Fibroblast of lung (primary cell): ENCODE results near the gene EXOC3L2. TPM values are rescaled to one million over a fixed set of nuclear protein-coding genes. Genes with fewer than 3 reads are reported as not detected.

Experiments used
- DNase-seq, 2 donors: peaks; one replicate each; pipeline versions ENCODE4 v3.0.0 to v3.0.0-alpha.2; 2010; ENCODE audit warnings: low read depth in 2 of 2
- H2AFZ ChIP-seq: 2 replicates; pipeline ENCODE4 v1.5.1; 2012; ENCODE audit warnings: low read length, control low read depth, inconsistent platforms
- H3K27ac ChIP-seq: 2 replicates; pipeline ENCODE4 v1.5.1; 2011; ENCODE audit warnings: low read length, control low read depth; ENCODE audit not compliant: insufficient read depth
- H3K27me3 ChIP-seq: 2 replicates; pipeline ENCODE4 v1.5.1; 2011; ENCODE audit warnings: mild to moderate bottlenecking, low read length; ENCODE audit not compliant: control insufficient read depth, insufficient read depth
- H3K36me3 ChIP-seq: 2 replicates; pipeline ENCODE4 v1.5.1; 2011; ENCODE audit warnings: low read length; ENCODE audit not compliant: control insufficient read depth, insufficient read depth
- H3K4me1 ChIP-seq: 2 replicates; pipeline ENCODE4 v1.5.1; 2011; ENCODE audit warnings: low read length; ENCODE audit not compliant: control insufficient read depth, insufficient read depth; ENCODE audit errors: extremely low read depth
- H3K4me2 ChIP-seq: 2 replicates; pipeline ENCODE4 v1.5.1; 2011; ENCODE audit warnings: low read length, control low read depth; ENCODE audit not compliant: insufficient read depth; ENCODE audit errors: extremely low read depth
- H3K4me3 ChIP-seq, 4 experiments: fragments of 200-600 bp in 1 of 4; sonication (generic) in 1 of 4; replicated peaks in 1 of 4; 2 replicates each; pipeline ENCODE4 v1.5.1; 2011 to 2016; ENCODE audit warnings: low read length in 4 of 4, low read depth in 3 of 4, mild to moderate bottlenecking in 3 of 4, control low read depth in 2 of 4, inconsistent platforms in 1 of 4, mixed read lengths in 1 of 4; ENCODE audit not compliant: insufficient read depth in 1 of 4; ENCODE audit errors: control extremely low read depth in 1 of 4
- H3K79me2 ChIP-seq: 2 replicates; pipeline ENCODE4 v1.5.1; 2012; ENCODE audit warnings: mild to moderate bottlenecking, low read length, inconsistent platforms; ENCODE audit not compliant: control insufficient read depth, insufficient read depth
- H3K9ac ChIP-seq: 2 replicates; pipeline ENCODE4 v1.5.1; 2011; ENCODE audit warnings: mild to moderate bottlenecking, low read length, control low read depth; ENCODE audit not compliant: insufficient read depth
- H3K9me3 ChIP-seq: 2 replicates; pipeline ENCODE4 v1.5.1; 2012; ENCODE audit warnings: low read depth, low read length; ENCODE audit not compliant: control insufficient read depth, insufficient read depth
- H4K20me1 ChIP-seq: 2 replicates; pipeline ENCODE4 v1.5.1; 2011; ENCODE audit warnings: low read length; ENCODE audit not compliant: control insufficient read depth, insufficient read depth; ENCODE audit errors: extremely low read depth
- CTCF ChIP-seq, 2 donors: IDR thresholded peaks in 1 of 2; conservative IDR thresholded peaks in 1 of 2; 1 replicate in 1 of 2; 2 replicates in 1 of 2; pipeline ENCODE4 v1.5.1; 2011 to 2012; ENCODE audit warnings: low read length in 2 of 2, control low read depth in 1 of 2, inconsistent platforms in 1 of 2, low read depth in 1 of 2, mild to moderate bottlenecking in 1 of 2
- EZH2 ChIP-seq: IDR thresholded peaks from 2 replicates; pipeline ENCODE4 v1.5.1; 2012; ENCODE audit warnings: low read length, control low read depth, mild to moderate bottlenecking; ENCODE audit errors: missing control alignments
- polyA plus RNA-seq, 2 donors: library from polyadenylated mRNA; depleted of rRNA in 1 of 2; stranded (reverse) in 1 of 2; unstranded in 1 of 2; fragments of >200 nt; gene quantifications; 2 replicates each; pipeline ENCODE4 v1.2.1, GENCODE V29; 2011 to 2012; ENCODE audit warnings: missing spikeins in 1 of 2
- total RNA-seq: library from RNA; depleted of rRNA; stranded (reverse); fragments of >200 nt; gene quantifications from 2 replicates; pipeline ENCODE4 v1.2.1, GENCODE V29; 2014

Gene EXOC3L2
- total and polyA plus RNA-seq, 2 donors (not counting 1 experiment from before 2014, with no cell fraction given), result not detected

DNA sequence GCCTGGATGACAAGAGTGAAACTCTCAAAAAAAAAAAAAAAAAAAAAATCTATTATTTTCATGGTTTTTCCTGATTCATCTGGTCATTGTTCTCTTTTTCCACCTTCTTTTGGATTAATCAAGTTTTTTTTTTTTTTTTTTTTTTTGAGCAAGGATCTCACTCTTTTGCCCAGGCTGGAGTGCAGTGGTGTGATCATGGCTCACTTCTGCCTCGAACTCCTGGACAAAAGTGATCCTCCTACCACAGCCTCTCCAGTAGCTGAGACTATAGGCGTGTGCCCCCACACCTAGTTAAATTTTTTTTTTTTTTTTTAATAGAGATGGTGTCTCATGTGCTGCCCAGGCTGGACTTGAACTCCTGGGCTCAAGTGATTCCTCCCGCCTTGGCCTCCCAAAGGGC, 38.9 kb downstream of the EXOC3L2 start:
- H3K4me2 ChIP-seq, result no peak overlapping the region
- H3K27ac ChIP-seq, result no peak overlapping the region
- no peak for DNase-seq
- H3K4me3 ChIP-seq, result no peak overlapping the region
- H3K79me2 ChIP-seq, result no peaks in the 10 kb centered on the region
- H3K9me3 ChIP-seq, result no peaks in the 10 kb centered on the region
- no peaks in the 10 kb centered on the region for H3K36me3 ChIP-seq
- H3K27me3 ChIP-seq, result no peaks in the 10 kb centered on the region
- H3K9ac ChIP-seq, result no peak overlapping the region
- H4K20me1 ChIP-seq, result no peaks in the 10 kb centered on the region
- TF ChIP-seq EZH2, result no peak
- no peak for TF ChIP-seq CTCF (conservative IDR thresholded peaks at IDR 0.05 in 1 of 2, IDR thresholded peaks at IDR 0.05 in 1 of 2; ENCODE audit: low read depth in 1 of 2, low read length in 2 of 2)
- H3K4me1 ChIP-seq, result no peaks in the 10 kb centered on the region
- no peak overlapping the region for H2AFZ ChIP-seq

- H3K4me1 ChIP-seq, result no peaks in the 10 kb centered on the region
- no peaks in the 10 kb centered on the region for H3K27me3 ChIP-seq
- H3K9ac ChIP-seq, result no peak overlapping the region
- no peaks in the 10 kb centered on the region for H3K36me3 ChIP-seq
- H3K79me2 ChIP-seq, result no peaks in the 10 kb centered on the region
- TF ChIP-seq EZH2, result no peak
- TF ChIP-seq CTCF (conservative IDR thresholded peaks at IDR 0.05 in 1 of 2, IDR thresholded peaks at IDR 0.05 in 1 of 2; ENCODE audit: low read depth in 1 of 2, low read length in 2 of 2), result no peak
- H3K27ac ChIP-seq, result no peak overlapping the region
- H4K20me1 ChIP-seq, result no peaks in the 10 kb centered on the region
- no peak for DNase-seq
- no peak overlapping the region for H2AFZ ChIP-seq
- H3K4me2 ChIP-seq, result no peak overlapping the region
- no peak overlapping the region for H3K4me3 ChIP-seq
- H3K9me3 ChIP-seq, result no peaks in the 10 kb centered on the region
Measured at GRCh38 chr19:45205810-45206209, 39.4 kb downstream of the EXOC3L2 start.

GRCh38 chr19:45202637-45203036, 42.6 kb downstream of the EXOC3L2 start:
- Histone ChIP-seq H3K9me3 (no peaks in the 10 kb centered on the region), H3K36me3 (no peaks in the 10 kb centered on the region), H3K4me1 (no peaks in the 10 kb centered on the region), H3K27me3 (no peaks in the 10 kb centered on the region), H3K9ac (no peak overlapping the region), H3K4me2 (no peak overlapping the region), H3K27ac (no peak overlapping the region), H3K79me2 (no peaks in the 10 kb centered on the region), H3K4me3 (no peak overlapping the region), H4K20me1 (no peaks in the 10 kb centered on the region), H2AFZ (no peak overlapping the region)
- TF ChIP-seq EZH2 (no peak), CTCF (conservative IDR thresholded peaks at IDR 0.05 in 1 of 2, IDR thresholded peaks at IDR 0.05 in 1 of 2; ENCODE audit: low read depth in 1 of 2, low read length in 2 of 2) (no peak)
- no peak for DNase-seq
